Ishikawa (cell line): Measurements from ENCODE around the gene SLC37A3.

Experiments used
- CEBPB ChIP-seq: IDR thresholded peaks from 2 replicates; pipeline ENCODE4 v1.6.1; 2012
- CREB1 ChIP-seq: IDR thresholded peaks from 2 replicates; pipeline ENCODE4 v1.6.1; 2012; ENCODE audit warnings: low read depth
- EGR1 ChIP-seq: IDR thresholded peaks from 2 replicates; pipeline ENCODE4 v1.6.1; 2012
- EP300 ChIP-seq: IDR thresholded peaks from 2 replicates; pipeline ENCODE4 v1.6.1; 2012; ENCODE audit warnings: borderline replicate concordance
- FOXM1 ChIP-seq: IDR thresholded peaks from 2 replicates; pipeline ENCODE4 v1.6.1; 2012; ENCODE audit warnings: low read depth, borderline replicate concordance
- NFIC ChIP-seq: IDR thresholded peaks from 2 replicates; pipeline ENCODE4 v1.6.1; 2012
- RAD21 ChIP-seq: IDR thresholded peaks from 2 replicates; pipeline ENCODE4 v1.6.1; 2012; ENCODE audit warnings: low read depth
- TAF1 ChIP-seq: IDR thresholded peaks from 2 replicates; pipeline ENCODE4 v1.6.1; 2012; ENCODE audit warnings: low read depth, mild to moderate bottlenecking
- TCF12 ChIP-seq: IDR thresholded peaks from 2 replicates; pipeline ENCODE4 v1.6.1; 2012; ENCODE audit warnings: low read depth
- TEAD4 ChIP-seq: IDR thresholded peaks from 2 replicates; pipeline ENCODE4 v1.6.1; 2012
- YY1 ChIP-seq: IDR thresholded peaks from 2 replicates; pipeline ENCODE4 v1.6.1; 2012; ENCODE audit warnings: low read depth
- ZBTB7A ChIP-seq: IDR thresholded peaks from 2 replicates; pipeline ENCODE4 v1.6.1; 2012; ENCODE audit warnings: low read depth
- TF ChIP-seq, protein P1 (sequence below): IDR thresholded peaks from 2 replicates; pipeline ENCODE4 v1.6.1; 2012
- TF ChIP-seq, protein P2 (sequence below): IDR thresholded peaks from 2 replicates; pipeline ENCODE4 v1.6.1; 2012
- TF ChIP-seq, protein P3 (sequence below): IDR thresholded peaks from 2 replicates; pipeline ENCODE4 v1.6.1; 2012; ENCODE audit warnings: low read depth, mild to moderate bottlenecking

The SLC37A3 gene, protein sequence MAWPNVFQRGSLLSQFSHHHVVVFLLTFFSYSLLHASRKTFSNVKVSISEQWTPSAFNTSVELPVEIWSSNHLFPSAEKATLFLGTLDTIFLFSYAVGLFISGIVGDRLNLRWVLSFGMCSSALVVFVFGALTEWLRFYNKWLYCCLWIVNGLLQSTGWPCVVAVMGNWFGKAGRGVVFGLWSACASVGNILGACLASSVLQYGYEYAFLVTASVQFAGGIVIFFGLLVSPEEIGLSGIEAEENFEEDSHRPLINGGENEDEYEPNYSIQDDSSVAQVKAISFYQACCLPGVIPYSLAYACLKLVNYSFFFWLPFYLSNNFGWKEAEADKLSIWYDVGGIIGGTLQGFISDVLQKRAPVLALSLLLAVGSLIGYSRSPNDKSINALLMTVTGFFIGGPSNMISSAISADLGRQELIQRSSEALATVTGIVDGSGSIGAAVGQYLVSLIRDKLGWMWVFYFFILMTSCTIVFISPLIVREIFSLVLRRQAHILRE

DNA sequence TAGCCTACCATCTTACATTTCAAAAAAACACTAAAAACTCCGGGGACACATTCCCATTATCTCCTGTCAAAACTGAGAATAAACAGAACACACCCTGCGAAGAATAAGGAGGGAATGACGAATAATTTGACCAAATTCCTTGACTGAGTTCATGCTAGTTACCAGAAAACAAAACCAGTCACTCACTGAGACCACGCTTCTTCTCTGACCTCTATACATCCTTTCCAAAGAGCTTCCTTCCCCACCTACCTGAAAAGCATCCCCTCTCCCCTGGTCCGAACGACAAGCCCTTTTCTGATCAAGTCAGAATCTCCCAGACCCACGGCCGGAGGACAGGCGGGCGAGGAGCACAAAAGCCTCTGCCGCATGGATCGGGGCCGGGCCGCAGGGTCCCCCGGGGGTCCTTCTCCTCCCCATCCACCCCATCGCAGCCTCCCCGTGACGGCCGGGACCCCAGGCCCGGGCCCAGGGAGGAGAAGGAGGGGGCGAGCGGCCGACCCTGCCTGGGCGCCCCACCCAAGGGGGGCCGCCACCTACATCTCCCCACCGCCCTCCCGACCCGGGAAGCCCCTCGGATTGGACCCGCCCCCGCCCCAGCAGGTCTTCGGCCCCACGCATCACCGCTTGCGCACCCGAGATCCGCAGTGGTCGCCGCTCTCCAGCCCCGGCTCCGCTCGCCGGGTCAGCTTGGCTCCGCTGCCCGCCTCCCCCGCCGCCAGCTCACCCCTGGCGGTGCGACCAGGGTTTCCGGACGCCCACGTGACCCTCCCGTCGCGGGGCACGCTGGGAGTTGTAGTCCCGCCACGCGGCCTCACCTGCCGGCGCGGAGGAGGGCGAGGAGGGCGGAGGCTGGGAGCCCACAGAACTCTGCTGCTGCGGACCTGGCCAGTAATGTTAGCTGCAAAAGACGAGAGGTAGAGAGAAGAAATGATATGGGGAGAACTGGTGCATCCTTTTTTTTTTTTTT is at the start of gene SLC37A3:
Gene SLC37A3 (minus strand): TSS at position 747 of the 967 bp plus-strand sequence. CDS start 16,004 bp downstream, outside the sequence.
- TF ChIP-seq ZBTB7A = peak; percentile 94
- no peak for TF ChIP-seq NFIC
- peak; percentile 73 for TF ChIP-seq EGR1
- TF ChIP-seq YY1 = peak; percentile 68; the same call in 1 of the 2 replicates
- TF ChIP-seq, protein P1, sequence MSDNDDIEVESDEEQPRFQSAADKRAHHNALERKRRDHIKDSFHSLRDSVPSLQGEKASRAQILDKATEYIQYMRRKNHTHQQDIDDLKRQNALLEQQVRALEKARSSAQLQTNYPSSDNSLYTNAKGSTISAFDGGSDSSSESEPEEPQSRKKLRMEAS = peak; percentile 72
- TF ChIP-seq, protein P2, sequence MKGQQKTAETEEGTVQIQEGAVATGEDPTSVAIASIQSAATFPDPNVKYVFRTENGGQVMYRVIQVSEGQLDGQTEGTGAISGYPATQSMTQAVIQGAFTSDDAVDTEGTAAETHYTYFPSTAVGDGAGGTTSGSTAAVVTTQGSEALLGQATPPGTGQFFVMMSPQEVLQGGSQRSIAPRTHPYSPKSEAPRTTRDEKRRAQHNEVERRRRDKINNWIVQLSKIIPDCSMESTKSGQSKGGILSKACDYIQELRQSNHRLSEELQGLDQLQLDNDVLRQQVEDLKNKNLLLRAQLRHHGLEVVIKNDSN = peak; percentile 99
- TF ChIP-seq TAF1 = peak; percentile 66
- no peak for TF ChIP-seq TEAD4

DNA sequence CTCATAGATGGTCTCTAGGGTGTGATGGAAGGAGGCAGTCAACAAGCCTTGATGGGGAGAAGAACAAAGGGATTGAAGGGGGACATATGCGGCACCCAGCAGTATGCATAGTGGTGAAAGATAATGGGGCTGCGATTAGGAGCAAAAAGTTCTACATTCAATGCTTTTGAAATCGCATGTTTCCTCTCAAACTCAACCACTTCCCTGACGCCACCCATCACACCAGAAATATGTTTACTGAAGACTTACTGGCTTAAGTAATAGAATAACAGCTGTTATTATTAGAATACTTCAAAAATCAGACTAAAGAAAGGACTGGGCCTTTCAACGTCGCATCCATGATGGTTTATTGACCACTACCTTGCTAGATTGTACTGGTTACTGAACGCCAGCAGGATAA is 49.5 kb upstream of the SLC37A3 start:
- TF ChIP-seq EP300 (no peak), RAD21 (no peak), EGR1 (no peak), CEBPB (no peak), CREB1 (no peak), ZBTB7A (no peak), FOXM1 (no peak), TEAD4 (no peak), YY1 (no peak), NFIC (no peak), TAF1 (no peak), TCF12 (no peak)
- TF ChIP-seq, protein P1 = no peak
- TF ChIP-seq, protein P3, sequence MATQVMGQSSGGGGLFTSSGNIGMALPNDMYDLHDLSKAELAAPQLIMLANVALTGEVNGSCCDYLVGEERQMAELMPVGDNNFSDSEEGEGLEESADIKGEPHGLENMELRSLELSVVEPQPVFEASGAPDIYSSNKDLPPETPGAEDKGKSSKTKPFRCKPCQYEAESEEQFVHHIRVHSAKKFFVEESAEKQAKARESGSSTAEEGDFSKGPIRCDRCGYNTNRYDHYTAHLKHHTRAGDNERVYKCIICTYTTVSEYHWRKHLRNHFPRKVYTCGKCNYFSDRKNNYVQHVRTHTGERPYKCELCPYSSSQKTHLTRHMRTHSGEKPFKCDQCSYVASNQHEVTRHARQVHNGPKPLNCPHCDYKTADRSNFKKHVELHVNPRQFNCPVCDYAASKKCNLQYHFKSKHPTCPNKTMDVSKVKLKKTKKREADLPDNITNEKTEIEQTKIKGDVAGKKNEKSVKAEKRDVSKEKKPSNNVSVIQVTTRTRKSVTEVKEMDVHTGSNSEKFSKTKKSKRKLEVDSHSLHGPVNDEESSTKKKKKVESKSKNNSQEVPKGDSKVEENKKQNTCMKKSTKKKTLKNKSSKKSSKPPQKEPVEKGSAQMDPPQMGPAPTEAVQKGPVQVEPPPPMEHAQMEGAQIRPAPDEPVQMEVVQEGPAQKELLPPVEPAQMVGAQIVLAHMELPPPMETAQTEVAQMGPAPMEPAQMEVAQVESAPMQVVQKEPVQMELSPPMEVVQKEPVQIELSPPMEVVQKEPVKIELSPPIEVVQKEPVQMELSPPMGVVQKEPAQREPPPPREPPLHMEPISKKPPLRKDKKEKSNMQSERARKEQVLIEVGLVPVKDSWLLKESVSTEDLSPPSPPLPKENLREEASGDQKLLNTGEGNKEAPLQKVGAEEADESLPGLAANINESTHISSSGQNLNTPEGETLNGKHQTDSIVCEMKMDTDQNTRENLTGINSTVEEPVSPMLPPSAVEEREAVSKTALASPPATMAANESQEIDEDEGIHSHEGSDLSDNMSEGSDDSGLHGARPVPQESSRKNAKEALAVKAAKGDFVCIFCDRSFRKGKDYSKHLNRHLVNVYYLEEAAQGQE = no peak

DNA sequence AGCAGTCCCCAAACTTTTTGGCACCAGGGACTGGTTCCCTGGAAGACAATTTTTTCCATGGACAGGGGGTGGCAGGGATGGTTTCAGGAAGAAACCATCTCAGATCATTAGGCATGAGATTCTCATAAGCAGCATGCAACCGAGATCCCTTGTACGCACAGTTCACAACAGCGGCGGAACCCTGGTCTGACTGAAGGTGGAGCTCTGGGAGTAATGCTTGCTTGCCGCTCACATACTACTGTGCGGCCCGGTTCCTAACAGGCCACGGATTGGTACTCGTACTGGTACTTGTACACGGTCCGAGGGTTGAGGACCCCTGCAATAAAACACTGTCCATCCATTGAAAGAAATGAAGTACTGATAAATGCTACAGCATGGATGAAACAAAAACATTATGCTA is 48.1 kb upstream of the SLC37A3 start:
- TF ChIP-seq TAF1 (no peak), RAD21 (no peak), EP300 (no peak), TEAD4 (no peak), CREB1 (no peak), YY1 (no peak), ZBTB7A (no peak), NFIC (no peak)
- TF ChIP-seq, protein P2 = no peak
- TF ChIP-seq, protein P3 = no peak

DNA sequence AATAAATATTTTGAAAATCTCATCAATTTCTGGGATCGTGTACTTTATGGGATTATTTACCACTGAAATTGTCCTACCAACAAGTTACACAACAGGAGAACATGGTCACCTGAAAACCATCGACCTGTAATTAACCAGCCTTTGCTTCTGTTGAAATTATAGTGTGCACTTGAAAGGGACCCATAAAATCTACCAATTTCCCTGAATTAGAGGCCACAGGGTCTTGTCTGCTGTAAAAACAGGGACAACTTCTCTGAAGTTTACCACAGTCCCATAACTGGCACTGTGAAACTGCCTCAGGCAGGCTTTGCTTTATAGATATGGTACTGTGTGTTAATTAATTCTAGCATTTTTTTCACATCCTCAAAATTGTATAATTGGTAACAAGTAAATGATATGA is 43.2 kb upstream of the SLC37A3 start:
- TF ChIP-seq, protein P1 = no peak
- TF ChIP-seq CREB1 (no peak), ZBTB7A (no peak), TEAD4 (no peak), YY1 (no peak), EP300 (no peak), FOXM1 (no peak), RAD21 (no peak), TCF12 (no peak), TAF1 (no peak), NFIC (no peak), EGR1 (no peak), CEBPB (no peak)
- TF ChIP-seq, protein P2 = no peak
- TF ChIP-seq, protein P3 = no peak
